ENCODE results near the gene AGXT.

The AGXT gene

GRCh38 chr2:240868286-240869108 lies at the start of gene AGXT:
Gene AGXT (plus strand): TSS chr2:240868824. CDS start chr2:240868866, 42 bp downstream.
- no peak for DNase-seq

GRCh38 chr2:240819126-240819857 lies 49.3 kb upstream of the AGXT start:
- no peak for DNase-seq

GRCh38 chr2:240819858-240820606 lies 48.6 kb upstream of the AGXT start, which contains the start of gene KIF1A:
Gene KIF1A (minus strand): TSS chr2:240820219. CDS start chr2:240797752, 22,467 bp downstream.
- DNase-seq: no peak

GRCh38 chr2:240820607-240821428 lies 47.8 kb upstream of the AGXT start:
- no peak for DNase-seq

GRCh38 chr2:240821429-240821778 lies 47.2 kb upstream of the AGXT start:
- no peak for DNase-seq

GRCh38 chr2:240822280-240822847 lies 46.3 kb upstream of the AGXT start:
- DNase-seq: no peak

GRCh38 chr2:240823449-240824336 lies 44.9 kb upstream of the AGXT start:
- no peak for DNase-seq

GRCh38 chr2:240825476-240825875 lies 43.1 kb upstream of the AGXT start:
- no peak for DNase-seq

GRCh38 chr2:240831594-240832204 lies 36.9 kb upstream of the AGXT start:
- peak; percentile 30 for DNase-seq

- peak; percentile 93 for DNase-seq
These were observed 36.4 kb upstream of the AGXT start for GRCh38 chr2:240832205-240832727.

- DNase-seq: no peak
These were observed 35.6 kb upstream of the AGXT start for GRCh38 chr2:240832921-240833494.

- DNase-seq: no peak
These were observed 34.8 kb upstream of the AGXT start for GRCh38 chr2:240833724-240834285.

GRCh38 chr2:240834377-240834975 lies 34.1 kb upstream of the AGXT start:
- DNase-seq: no peak

- no peak for DNase-seq
These were observed 33.1 kb upstream of the AGXT start for GRCh38 chr2:240835528-240835927.

GRCh38 chr2:240836781-240837467 lies 31.7 kb upstream of the AGXT start:
- no peak for DNase-seq

GRCh38 chr2:240837621-240838020 lies 31.0 kb upstream of the AGXT start:
- DNase-seq: no peak

GRCh38 chr2:240839152-240840143 lies 29.2 kb upstream of the AGXT start:
- no peak for DNase-seq

All from activated CD4-positive, CD25-positive, alpha-beta regulatory T cell treated with anti-CD3 and anti-CD28 coated beads, Interleukin-2, amount 50 U/mL, for 72 hours (primary cell).